Nephron progenitor cell (in vitro differentiated cells): ENCODE results near the gene ADGRV1.

Experiments used
- DNase-seq: peaks from one replicate; pipeline ENCODE4 v3.0.0; 2021
- H3K27ac Mint-ChIP-seq: 2 replicates; pipeline ENCODE4 v1.8.0; 2021; ENCODE audit warnings: mild to moderate bottlenecking, moderate library complexity, mixed read lengths
- H3K27me3 Mint-ChIP-seq: 2 replicates; pipeline ENCODE4 v1.8.0; 2021; ENCODE audit warnings: mild to moderate bottlenecking, low read depth, mixed read lengths; ENCODE audit not compliant: poor library complexity
- H3K36me3 Mint-ChIP-seq: 2 replicates; pipeline ENCODE4 v1.8.0; 2021; ENCODE audit warnings: low read depth, mixed read lengths
- H3K4me1 Mint-ChIP-seq: 2 replicates; pipeline ENCODE4 v1.8.0; 2021; ENCODE audit warnings: mixed read lengths
- H3K4me3 Mint-ChIP-seq: 2 replicates; pipeline ENCODE4 v1.8.0; 2021; ENCODE audit warnings: mild to moderate bottlenecking, moderate library complexity, mixed read lengths
- H3K9me3 Mint-ChIP-seq: 2 replicates; pipeline ENCODE4 v1.8.0; 2021; ENCODE audit warnings: mild to moderate bottlenecking, moderate library complexity, mixed read lengths
- CTCF ChIP-seq: fragments of 200-600 bp; sonication (generic); IDR thresholded peaks from 2 replicates; pipeline ENCODE4 v1.5.0; 2021; ENCODE audit warnings: antibody characterized with exemption

The ADGRV1 gene

GRCh38 chr5:91177639-91178038 lies 619.0 kb downstream of the ADGRV1 start:
- Mint-ChIP-seq H3K4me1 (no peaks in the 10 kb centered on the region), H3K36me3 (no peaks in the 10 kb centered on the region), H3K4me3 (no peak overlapping the region), H3K9me3 (no peaks in the 10 kb centered on the region), H3K27ac (peak overlapping the region; percentile 68), H3K27me3 (peaks cover 16% of the 10 kb centered on the region)
- no peak for DNase-seq
- no peak for TF ChIP-seq CTCF

GRCh38 chr5:91178461-91178860 lies 619.9 kb downstream of the ADGRV1 start:
- Mint-ChIP-seq H3K27ac (no peak overlapping the region), H3K27me3 (peaks cover 16% of the 10 kb centered on the region), H3K9me3 (no peaks in the 10 kb centered on the region), H3K4me1 (no peaks in the 10 kb centered on the region), H3K36me3 (no peaks in the 10 kb centered on the region), H3K4me3 (no peak overlapping the region)
- no peak for DNase-seq
- TF ChIP-seq CTCF, result no peak

GRCh38 chr5:91179018-91179417 lies 620.4 kb downstream of the ADGRV1 start:
- peaks cover 16% of the 10 kb centered on the region for H3K27me3 Mint-ChIP-seq
- no peaks in the 10 kb centered on the region for H3K9me3 Mint-ChIP-seq
- H3K4me3 Mint-ChIP-seq, result no peak overlapping the region
- no peaks in the 10 kb centered on the region for H3K36me3 Mint-ChIP-seq
- no peak for TF ChIP-seq CTCF
- H3K4me1 Mint-ChIP-seq, result no peaks in the 10 kb centered on the region
- no peak overlapping the region for H3K27ac Mint-ChIP-seq
- no peak for DNase-seq

- no peak for TF ChIP-seq CTCF
- H3K4me1 Mint-ChIP-seq, result no peaks in the 10 kb centered on the region
- DNase-seq, result no peak
- H3K27ac Mint-ChIP-seq, result no peak overlapping the region
- no peaks in the 10 kb centered on the region for H3K9me3 Mint-ChIP-seq
- H3K27me3 Mint-ChIP-seq, result peaks cover 16% of the 10 kb centered on the region
- no peaks in the 10 kb centered on the region for H3K36me3 Mint-ChIP-seq
- no peak overlapping the region for H3K4me3 Mint-ChIP-seq
These were observed 621.9 kb downstream of the ADGRV1 start for GRCh38 chr5:91180506-91180905.

- no peak for TF ChIP-seq CTCF
- Mint-ChIP-seq H3K27me3 (peaks cover 12% of the 10 kb centered on the region), H3K27ac (no peak overlapping the region), H3K4me3 (no peak overlapping the region), H3K4me1 (peaks cover 5% of the 10 kb centered on the region), H3K36me3 (no peaks in the 10 kb centered on the region), H3K9me3 (no peaks in the 10 kb centered on the region)
- no peak for DNase-seq
These were observed 624.2 kb downstream of the ADGRV1 start for GRCh38 chr5:91182763-91183162.

- no peak for DNase-seq
- Mint-ChIP-seq H3K27ac (no peak overlapping the region), H3K27me3 (peaks cover 12% of the 10 kb centered on the region), H3K36me3 (no peaks in the 10 kb centered on the region), H3K4me3 (no peak overlapping the region), H3K9me3 (no peaks in the 10 kb centered on the region), H3K4me1 (peaks cover 5% of the 10 kb centered on the region)
- no peak for TF ChIP-seq CTCF
These were observed 625.1 kb downstream of the ADGRV1 start for GRCh38 chr5:91183743-91184142.
